NCI-H1694 treated with DMSO at 0.1 percent for 48 hours (cell line): Measurements from ENCODE around the gene GNG14.
A peak's percentile ranks its signal among the peaks of the same experiment; 100 is the strongest.
"Not testable (repeated sequence)": the region's sequence is repeated elsewhere in the genome, so short reads cannot be mapped to it uniquely, and the experiment has no call there.

Experiments used
- DNase-seq: peaks from one replicate; lab custom pipeline; 2025; lab: John Stamatoyannopoulos, UW

The GNG14 gene

GRCh38 chr19:12667731-12668302 lies 20.0 kb upstream of the GNG14 start:
- DNase-seq: no peak

DNA sequence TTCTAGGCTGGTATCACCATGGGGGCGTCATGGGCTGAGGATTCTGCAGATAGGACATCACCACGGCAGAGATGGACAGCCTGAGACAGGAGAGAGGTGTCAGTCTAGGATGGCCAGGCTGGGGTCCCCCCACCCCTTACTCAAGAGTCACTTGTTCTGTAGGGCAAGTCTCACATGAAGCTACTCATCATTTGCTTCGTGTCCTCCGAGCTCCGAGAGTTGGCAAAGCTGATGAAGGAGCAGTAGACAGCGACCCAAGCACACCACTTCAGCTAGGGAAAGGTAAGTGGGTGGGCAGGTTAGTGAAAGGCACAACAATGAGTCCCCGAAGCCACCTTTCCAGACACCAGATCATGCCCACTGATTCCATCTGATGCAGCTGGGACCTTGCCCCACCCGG lies 19.5 kb upstream of the GNG14 start:
- DNase-seq: no peak

DNA sequence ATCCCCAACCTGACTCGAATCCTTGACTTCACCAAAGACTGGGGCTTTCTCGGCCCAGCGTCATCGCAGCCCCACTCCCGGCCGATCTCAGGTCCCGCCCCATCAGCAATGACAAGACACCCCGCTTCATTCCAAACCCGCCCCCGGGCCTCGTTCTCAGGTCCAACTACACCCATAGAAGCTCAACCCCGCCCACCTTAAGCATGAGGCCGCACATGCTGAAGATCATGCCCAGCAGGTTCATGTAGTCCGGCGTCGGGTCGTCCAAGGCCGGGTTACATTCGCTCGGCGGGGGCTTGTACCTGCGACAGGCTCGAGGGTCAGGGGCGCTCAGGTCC lies 18.9 kb upstream of the GNG14 start:
- no peak for DNase-seq

GRCh38 chr19:12669270-12670158 lies 18.3 kb upstream of the GNG14 start:
- DNase-seq: peak; percentile 62

GRCh38 chr19:12670159-12670928 lies 17.5 kb upstream of the GNG14 start:
- no peak for DNase-seq

- DNase-seq: peak; percentile 5
Observed at GRCh38 chr19:12672744-12673143, 15.1 kb upstream of the GNG14 start.

GRCh38 chr19:12675399-12675798 lies 12.4 kb upstream of the GNG14 start:
- no peak for DNase-seq

- no peak for DNase-seq
Observed at GRCh38 chr19:12675940-12676339, 11.9 kb upstream of the GNG14 start.

- DNase-seq: peak; percentile 17
Observed at GRCh38 chr19:12676384-12676792, 11.4 kb upstream of the GNG14 start.

GRCh38 chr19:12676928-12677327 lies 10.9 kb upstream of the GNG14 start:
- no peak for DNase-seq

DNA sequence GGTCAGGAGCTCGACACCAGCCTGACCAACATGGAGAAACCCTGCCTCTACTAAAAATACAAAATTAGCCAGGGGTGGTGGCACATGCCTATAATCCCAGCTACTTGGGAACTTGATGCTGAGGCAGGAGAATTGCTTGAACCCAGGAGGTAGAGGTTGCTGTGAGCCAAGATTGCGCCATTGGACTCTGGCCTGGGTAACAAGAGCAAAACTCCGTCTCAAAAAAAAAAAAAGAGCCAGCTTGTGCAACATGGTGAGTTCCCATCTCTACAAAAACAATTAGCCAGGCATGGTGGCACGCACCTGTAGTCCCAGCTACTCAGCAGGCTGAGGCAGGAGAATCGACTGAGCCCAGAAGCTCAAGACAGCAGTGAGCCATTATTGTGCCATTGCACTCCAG lies 9.8 kb upstream of the GNG14 start:
- not testable (repeated sequence) for DNase-seq

DNA sequence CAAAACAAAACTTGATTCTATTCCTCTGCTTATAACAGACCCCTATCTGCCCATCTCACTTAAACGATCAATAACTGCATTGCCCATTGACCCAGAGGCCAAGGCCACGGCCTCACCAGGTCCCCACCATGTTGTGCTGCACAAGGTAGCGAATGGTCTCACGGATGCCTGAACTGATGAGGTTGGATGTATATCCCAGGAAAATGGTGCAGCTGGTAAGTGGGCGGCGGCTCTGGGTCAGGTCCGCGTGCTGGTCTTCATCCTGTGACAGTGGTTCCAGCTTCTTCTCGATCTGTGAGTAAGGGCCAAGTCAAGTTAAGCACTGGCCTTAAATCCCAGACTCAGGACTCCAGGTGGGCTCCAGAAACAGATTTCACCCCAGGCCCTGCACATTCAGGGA lies 7.8 kb upstream of the GNG14 start:
- DNase-seq: no peak

- peak; percentile 92 for DNase-seq
Observed at GRCh38 chr19:12681074-12681987, 6.5 kb upstream of the GNG14 start, which contains the start of gene DHPS. TSS of gene DHPS (minus strand) at chr19:12681880. CDS start at chr19:12681766, 114 bp downstream.

GRCh38 chr19:12685831-12686230 lies 2.0 kb upstream of the GNG14 start:
- no peak for DNase-seq

GRCh38 chr19:12689012-12689411 lies 1.2 kb downstream of the GNG14 start:
- no peak for DNase-seq

GRCh38 chr19:12689581-12690216 lies 1.9 kb downstream of the GNG14 start:
- DNase-seq: no peak

DNA sequence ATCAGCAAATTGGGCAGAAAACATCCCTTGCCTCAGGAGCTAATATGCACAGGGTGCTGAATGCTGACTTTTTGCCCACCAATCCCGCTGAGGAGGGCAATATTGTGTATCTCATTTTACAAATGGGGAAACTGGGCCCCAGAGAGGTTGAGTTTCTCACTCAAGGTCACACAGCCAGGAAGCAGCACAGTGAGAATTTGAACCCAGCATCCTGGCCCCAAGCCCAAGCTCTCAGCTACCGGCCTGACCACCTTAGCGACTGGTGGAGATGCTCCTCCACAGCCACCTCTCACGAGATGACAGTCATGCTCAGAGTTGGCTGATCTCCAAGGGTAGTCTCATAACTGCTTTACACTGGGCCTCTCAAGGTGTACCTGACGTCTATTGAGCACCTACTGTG lies 5.2 kb downstream of the GNG14 start:
- no peak for DNase-seq

- no peak for DNase-seq
Observed at GRCh38 chr19:12694641-12695040, 6.8 kb downstream of the GNG14 start.

GRCh38 chr19:12695096-12695495 lies 7.3 kb downstream of the GNG14 start:
- no peak for DNase-seq

DNA sequence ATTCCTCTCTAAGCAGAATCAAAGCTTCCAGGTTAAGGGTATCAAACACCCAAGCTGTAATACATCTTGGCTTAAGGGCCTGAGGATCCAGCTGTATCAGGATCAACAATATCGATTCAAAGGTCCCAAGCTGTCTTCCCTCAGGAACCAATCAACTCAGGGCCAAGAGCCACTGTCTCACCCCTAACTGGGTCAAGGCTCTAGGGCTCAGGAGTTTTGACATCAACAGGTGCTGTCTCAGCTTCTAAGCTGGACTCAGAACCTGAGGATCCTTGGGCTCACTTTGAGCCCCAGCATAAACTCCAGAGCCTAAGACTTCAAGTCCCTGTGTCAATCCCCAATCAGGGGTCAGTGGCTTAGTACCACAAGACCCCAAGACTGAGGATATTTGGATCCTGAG lies 7.7 kb downstream of the GNG14 start:
- DNase-seq: no peak

- DNase-seq: no peak
Observed at GRCh38 chr19:12695997-12696365, 8.2 kb downstream of the GNG14 start.
